ENCODE results near the gene MTO1.

The MTO1 gene

DNA sequence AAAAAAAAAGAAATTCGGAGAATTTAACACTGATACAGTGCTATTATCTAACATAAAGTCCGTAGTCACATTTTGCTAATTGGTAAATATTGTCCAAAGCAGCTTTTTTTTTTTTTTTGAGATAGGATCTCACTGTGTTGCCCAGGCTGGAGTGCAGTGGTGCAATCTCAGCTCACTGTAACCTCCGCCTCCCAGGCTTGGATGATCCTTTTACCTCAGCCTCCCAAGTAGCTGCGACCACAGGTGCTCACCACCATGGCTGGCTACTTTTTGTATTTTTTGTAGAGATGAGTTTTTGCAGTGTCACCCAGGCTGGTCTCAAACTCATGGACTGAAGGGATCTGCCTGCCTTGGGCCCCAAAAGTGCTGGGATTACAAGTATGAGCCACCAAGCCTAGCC is 15.9 kb downstream of the MTO1 start:
- no peak for DNase-seq (ENCODE audit: low read depth)
- H3K4me3 ChIP-seq (ENCODE audit: low read depth, low read length), result no peak overlapping the region
- TF ChIP-seq, protein P1, sequence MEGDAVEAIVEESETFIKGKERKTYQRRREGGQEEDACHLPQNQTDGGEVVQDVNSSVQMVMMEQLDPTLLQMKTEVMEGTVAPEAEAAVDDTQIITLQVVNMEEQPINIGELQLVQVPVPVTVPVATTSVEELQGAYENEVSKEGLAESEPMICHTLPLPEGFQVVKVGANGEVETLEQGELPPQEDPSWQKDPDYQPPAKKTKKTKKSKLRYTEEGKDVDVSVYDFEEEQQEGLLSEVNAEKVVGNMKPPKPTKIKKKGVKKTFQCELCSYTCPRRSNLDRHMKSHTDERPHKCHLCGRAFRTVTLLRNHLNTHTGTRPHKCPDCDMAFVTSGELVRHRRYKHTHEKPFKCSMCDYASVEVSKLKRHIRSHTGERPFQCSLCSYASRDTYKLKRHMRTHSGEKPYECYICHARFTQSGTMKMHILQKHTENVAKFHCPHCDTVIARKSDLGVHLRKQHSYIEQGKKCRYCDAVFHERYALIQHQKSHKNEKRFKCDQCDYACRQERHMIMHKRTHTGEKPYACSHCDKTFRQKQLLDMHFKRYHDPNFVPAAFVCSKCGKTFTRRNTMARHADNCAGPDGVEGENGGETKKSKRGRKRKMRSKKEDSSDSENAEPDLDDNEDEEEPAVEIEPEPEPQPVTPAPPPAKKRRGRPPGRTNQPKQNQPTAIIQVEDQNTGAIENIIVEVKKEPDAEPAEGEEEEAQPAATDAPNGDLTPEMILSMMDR (IDR thresholded peaks at IDR 0.05; ENCODE audit: insufficient read depth, low read depth, low read length, missing control alignments), result no peak

DNA sequence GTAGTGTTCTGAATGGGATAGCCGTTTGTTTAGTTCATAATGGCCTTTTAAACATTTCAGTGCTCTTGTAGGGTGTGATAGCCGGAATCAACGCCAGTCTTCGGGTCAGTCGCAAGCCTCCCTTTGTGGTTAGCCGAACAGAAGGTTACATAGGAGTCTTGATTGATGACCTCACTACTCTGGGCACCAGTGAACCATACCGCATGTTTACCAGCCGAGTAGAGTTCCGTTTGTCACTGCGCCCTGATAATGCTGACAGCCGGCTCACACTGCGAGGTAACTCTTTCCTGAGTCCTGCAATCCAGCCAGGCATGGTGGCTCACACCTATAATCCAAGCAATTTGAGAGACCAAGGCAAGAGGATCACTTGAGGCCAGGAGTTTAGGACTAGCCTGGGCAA is 20.4 kb downstream of the MTO1 start:
- DNase-seq (ENCODE audit: low read depth), result no peak
- TF ChIP-seq, protein P1 (IDR thresholded peaks at IDR 0.05; ENCODE audit: insufficient read depth, low read depth, low read length, missing control alignments), result no peak
- H3K4me3 ChIP-seq (ENCODE audit: low read depth, low read length), result no peak overlapping the region

DNA sequence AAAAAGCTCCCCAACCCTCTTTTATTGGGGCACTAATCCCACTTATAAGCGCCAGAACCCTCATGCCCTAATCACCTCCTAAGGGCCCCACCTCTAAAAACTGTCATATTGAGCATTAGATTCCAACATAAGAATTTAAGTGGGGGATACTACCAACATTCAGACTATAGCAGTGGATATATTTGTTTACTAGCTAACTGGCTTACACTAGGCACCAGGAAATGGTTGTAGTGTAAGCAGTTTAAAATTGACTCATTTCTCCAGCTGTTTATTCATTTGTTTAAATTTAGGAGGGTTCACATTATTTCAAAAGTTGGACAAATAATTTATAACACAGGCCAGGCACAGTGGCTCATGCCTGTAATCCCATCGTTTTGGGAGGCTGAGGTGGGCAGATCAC is 22.9 kb downstream of the MTO1 start:
- DNase-seq (ENCODE audit: low read depth), result no peak
- TF ChIP-seq, protein P1 (IDR thresholded peaks at IDR 0.05; ENCODE audit: insufficient read depth, low read depth, low read length, missing control alignments), result no peak
- no peak overlapping the region for H3K4me3 ChIP-seq (ENCODE audit: low read depth, low read length)

DNA sequence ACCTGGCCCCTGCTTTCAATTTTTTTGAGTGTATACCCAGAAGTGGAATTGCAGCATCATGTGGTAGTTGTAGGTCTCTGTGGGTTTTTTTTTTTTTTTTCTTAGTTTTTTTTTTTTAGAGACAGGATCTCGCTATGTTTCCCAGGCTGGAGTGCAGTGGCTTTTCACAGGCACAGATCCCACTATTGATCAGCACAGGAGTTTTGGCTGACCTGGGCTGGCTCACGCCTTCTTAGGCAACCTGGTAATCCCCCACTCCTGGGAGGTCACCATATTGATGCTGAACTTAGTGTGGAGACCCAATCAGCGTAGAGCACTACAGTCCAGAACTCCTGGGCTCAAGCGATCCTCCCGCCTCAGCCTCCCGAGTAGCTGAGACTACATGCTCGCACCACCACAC is 25.9 kb downstream of the MTO1 start:
- DNase-seq (ENCODE audit: low read depth), result no peak
- TF ChIP-seq, protein P1 (IDR thresholded peaks at IDR 0.05; ENCODE audit: insufficient read depth, low read depth, low read length, missing control alignments), result no peak
- no peak overlapping the region for H3K4me3 ChIP-seq (ENCODE audit: low read depth, low read length)

DNA sequence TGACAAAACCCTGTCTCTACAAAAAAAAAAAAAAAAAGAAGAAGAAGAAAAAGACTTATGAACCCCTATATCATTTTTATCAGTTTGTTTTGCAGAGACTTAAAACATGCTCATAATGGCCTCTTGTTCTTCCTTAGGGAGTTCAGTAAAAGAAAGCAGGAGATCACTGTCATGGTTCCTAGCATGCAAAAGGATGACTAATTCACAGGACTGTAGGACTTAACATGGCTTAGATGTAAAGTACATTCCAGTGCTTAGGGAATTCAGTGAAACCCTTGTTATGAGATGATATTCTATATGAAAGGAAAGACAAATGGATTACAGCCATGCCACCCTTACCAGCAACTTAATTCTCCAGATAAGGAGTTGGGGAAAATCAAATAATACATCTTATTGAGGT is 29.8 kb downstream of the MTO1 start:
- no peak for DNase-seq (ENCODE audit: low read depth)
- TF ChIP-seq, protein P1 (IDR thresholded peaks at IDR 0.05; ENCODE audit: insufficient read depth, low read depth, low read length, missing control alignments), result no peak
- H3K4me3 ChIP-seq (ENCODE audit: low read depth, low read length), result no peak overlapping the region

DNA sequence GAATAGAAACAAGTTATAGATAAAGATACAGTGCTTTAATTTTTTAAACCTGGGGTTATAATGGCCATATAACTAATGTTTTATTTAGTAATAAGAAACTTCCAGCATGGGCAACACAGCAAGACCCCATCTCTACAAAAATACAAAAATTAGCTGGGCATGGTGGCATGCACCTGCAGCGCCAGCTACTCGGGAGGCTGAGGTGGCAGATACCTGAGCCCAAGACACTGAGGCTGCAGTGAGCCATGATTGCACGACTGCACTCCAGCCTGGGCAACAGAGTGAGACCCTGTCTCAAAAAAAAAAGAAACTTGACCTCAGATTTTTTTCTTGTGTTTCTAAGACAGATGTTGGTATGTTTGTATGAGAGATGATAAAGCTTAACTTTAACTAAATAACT is 36.4 kb downstream of the MTO1 start:
- TF ChIP-seq, protein P1 (IDR thresholded peaks at IDR 0.05; ENCODE audit: insufficient read depth, low read depth, low read length, missing control alignments), result no peak
- DNase-seq (ENCODE audit: low read depth), result no peak

DNA sequence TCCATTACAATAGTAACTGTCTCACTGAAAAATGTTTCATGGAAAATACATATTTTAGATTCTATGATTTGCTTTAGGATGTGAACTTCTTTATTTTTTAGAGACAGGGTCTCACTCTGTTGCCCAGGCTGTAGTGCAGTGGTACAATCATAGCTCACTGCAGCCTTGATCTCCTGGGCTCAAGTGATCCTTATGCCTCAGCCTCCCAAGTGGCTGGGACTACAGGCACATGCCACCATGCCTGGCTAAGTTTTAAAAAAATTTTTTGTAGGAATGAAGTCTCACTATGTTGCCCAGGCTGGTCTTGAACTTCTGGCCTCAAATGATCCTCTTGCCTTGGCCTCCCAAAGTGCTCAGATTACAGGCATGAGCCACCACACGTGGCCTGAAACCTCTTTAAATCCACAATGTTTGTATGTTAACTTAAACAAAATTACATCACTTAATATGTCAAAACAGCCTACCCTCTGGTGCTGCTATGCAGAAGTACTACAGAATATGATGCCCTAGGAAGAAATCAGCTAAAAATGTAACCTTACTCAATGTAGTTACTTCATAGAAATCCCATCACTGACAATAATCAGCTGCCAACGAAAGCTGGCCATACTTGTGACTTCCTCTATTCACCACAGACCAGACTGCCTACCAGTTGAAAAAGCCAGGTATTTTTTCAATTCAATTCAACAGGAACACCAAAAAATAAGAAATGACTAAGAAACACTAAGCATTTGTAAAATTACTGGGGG is 41.7 kb downstream of the MTO1 start:
- no peak for DNase-seq (ENCODE audit: low read depth)

More for the DNA sequence above, 36.4 kb downstream of the MTO1 start:
- no peak overlapping the region for H3K4me3 ChIP-seq (ENCODE audit: low read depth, low read length)

More for the DNA sequence above, 41.7 kb downstream of the MTO1 start:
- no peak overlapping the region for H3K4me3 ChIP-seq (ENCODE audit: low read depth, low read length)
- TF ChIP-seq, protein P1 (IDR thresholded peaks at IDR 0.05; ENCODE audit: insufficient read depth, low read depth, low read length, missing control alignments), result no peak

Data from GM12865 (cell line).